T1000 (cell line): ENCODE data around the gene TSPOAP1.

Source experiments
- DNase-seq: peaks from one replicate; lab custom pipeline; 2025; ENCODE audit warnings: mixed read lengths; lab: John Stamatoyannopoulos, UW

The TSPOAP1 gene

GRCh38 chr17:58329810-58330537 is 1.4 kb upstream of the TSPOAP1 start:
- no peak for DNase-seq

GRCh38 chr17:58329035-58329809 is 627 bp upstream of the TSPOAP1 start:
- DNase-seq = no peak

- no peak for DNase-seq
Observed at GRCh38 chr17:58327363-58328194, 1.0 kb downstream of the TSPOAP1 start.

- DNase-seq = no peak
Observed at GRCh38 chr17:58326609-58327362, 1.8 kb downstream of the TSPOAP1 start.

- no peak for DNase-seq
Observed at GRCh38 chr17:58325976-58326468, 2.6 kb downstream of the TSPOAP1 start.

- no peak for DNase-seq
Observed at GRCh38 chr17:58325289-58325726, 3.3 kb downstream of the TSPOAP1 start.

- DNase-seq = no peak
Observed at GRCh38 chr17:58324409-58325288, 3.9 kb downstream of the TSPOAP1 start.

GRCh38 chr17:58324056-58324408 is 4.6 kb downstream of the TSPOAP1 start:
- no peak for DNase-seq

GRCh38 chr17:58323366-58324055 is 5.1 kb downstream of the TSPOAP1 start:
- DNase-seq = no peak

- DNase-seq = no peak
Observed at GRCh38 chr17:58322581-58323185, 5.9 kb downstream of the TSPOAP1 start.

GRCh38 chr17:58321571-58322525 is 6.7 kb downstream of the TSPOAP1 start:
- no peak for DNase-seq

GRCh38 chr17:58320570-58321323 is 7.8 kb downstream of the TSPOAP1 start:
- DNase-seq = no peak

GRCh38 chr17:58320163-58320558 is 8.4 kb downstream of the TSPOAP1 start:
- DNase-seq = no peak

- no peak for DNase-seq
Observed at GRCh38 chr17:58319173-58320162, 9.1 kb downstream of the TSPOAP1 start.

- DNase-seq = no peak
Observed at GRCh38 chr17:58318627-58319172, 9.9 kb downstream of the TSPOAP1 start.

- DNase-seq = no peak
Observed at GRCh38 chr17:58318065-58318481, 10.5 kb downstream of the TSPOAP1 start.
